Upper lobe of left lung (tissue), 4 donors: ENCODE data around the gene SLC38A2.

Source experiments
- EP300 ChIP-seq, 4 donors: sonication (generic); formaldehyde crosslinking; IDR thresholded peaks; one replicate each; pipeline ENCODE4 v1.5.1; 2017; ENCODE audit warnings: antibody characterized with exemption in 4 of 4, control low read depth in 2 of 4
- POLR2A ChIP-seq, 4 donors: fragments of 450-650 bp; IDR thresholded peaks; one replicate each; pipeline ENCODE4 v1.5.1; 2016 to 2017; ENCODE audit warnings: antibody characterized with exemption in 4 of 4, mild to moderate bottlenecking in 2 of 4
- TF ChIP-seq, protein P1 (sequence below), 6 experiments: fragments of 450-650 bp in 4 of 6; fragments of 200-600 bp in 2 of 6; sonication (generic) in 2 of 6; IDR thresholded peaks; one replicate each; pipeline ENCODE4 v1.5.1; 2016 to 2019; ENCODE audit warnings: antibody characterized with exemption in 6 of 6

DNA sequence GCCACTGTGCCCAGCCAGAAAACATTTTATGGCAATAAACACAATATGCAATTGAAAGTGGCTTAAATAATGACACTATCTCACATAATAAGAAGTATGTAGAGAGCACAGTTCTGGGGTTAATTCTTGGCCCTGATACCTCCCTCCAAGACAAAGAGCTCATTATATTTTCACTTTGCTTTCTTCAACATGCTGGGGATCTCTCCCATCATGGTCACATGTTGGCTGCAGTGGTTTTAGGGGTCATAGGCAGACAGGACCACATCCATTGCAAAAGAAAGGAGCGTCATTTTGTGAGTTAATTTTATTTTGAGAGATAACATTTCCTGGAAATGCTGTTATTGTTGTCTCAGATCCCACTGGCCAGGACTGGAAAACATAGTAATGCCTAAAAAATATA, 8.3 kb upstream of the SLC38A2 start:
- TF ChIP-seq, protein P1, sequence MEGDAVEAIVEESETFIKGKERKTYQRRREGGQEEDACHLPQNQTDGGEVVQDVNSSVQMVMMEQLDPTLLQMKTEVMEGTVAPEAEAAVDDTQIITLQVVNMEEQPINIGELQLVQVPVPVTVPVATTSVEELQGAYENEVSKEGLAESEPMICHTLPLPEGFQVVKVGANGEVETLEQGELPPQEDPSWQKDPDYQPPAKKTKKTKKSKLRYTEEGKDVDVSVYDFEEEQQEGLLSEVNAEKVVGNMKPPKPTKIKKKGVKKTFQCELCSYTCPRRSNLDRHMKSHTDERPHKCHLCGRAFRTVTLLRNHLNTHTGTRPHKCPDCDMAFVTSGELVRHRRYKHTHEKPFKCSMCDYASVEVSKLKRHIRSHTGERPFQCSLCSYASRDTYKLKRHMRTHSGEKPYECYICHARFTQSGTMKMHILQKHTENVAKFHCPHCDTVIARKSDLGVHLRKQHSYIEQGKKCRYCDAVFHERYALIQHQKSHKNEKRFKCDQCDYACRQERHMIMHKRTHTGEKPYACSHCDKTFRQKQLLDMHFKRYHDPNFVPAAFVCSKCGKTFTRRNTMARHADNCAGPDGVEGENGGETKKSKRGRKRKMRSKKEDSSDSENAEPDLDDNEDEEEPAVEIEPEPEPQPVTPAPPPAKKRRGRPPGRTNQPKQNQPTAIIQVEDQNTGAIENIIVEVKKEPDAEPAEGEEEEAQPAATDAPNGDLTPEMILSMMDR (IDR thresholded peaks at IDR 0.05): no peak
- TF ChIP-seq POLR2A (IDR thresholded peaks at IDR 0.05) (no peak), EP300 (IDR thresholded peaks at IDR 0.05) (no peak)
